ENCODE measurements around the gene SLC38A9. TPM values are rescaled to one million over a fixed set of nuclear protein-coding genes. Genes with fewer than 3 reads are reported as not detected.

Gene SLC38A9
- total RNA-seq, 1 experiment from 2014 or later: 17.9 TPM

DNA sequence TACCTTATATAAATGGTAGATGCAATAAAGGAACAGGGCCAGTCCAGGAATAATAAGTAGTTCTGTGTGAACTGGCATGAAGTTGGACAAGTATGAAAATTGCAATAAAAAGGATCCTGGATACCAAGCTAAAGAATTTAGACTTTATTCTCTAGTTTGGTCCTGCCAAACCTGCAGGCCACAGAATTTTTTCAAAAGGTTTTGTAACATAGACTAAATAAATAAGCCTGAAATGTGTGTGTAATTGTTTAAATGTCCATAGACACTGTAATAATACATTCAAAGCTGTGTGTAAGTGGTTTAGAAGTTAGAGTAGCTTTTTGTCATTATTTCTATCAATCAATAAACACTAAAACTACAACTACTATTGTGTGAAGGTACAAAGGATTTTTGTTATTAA lies 101.6 kb downstream of the SLC38A9 start:
- no peak for DNase-seq (ENCODE audit: low spot score)

- DNase-seq (ENCODE audit: low spot score): no peak
These were observed 102.7 kb downstream of the SLC38A9 start for GRCh38 chr5:55609413-55609812.

DNA sequence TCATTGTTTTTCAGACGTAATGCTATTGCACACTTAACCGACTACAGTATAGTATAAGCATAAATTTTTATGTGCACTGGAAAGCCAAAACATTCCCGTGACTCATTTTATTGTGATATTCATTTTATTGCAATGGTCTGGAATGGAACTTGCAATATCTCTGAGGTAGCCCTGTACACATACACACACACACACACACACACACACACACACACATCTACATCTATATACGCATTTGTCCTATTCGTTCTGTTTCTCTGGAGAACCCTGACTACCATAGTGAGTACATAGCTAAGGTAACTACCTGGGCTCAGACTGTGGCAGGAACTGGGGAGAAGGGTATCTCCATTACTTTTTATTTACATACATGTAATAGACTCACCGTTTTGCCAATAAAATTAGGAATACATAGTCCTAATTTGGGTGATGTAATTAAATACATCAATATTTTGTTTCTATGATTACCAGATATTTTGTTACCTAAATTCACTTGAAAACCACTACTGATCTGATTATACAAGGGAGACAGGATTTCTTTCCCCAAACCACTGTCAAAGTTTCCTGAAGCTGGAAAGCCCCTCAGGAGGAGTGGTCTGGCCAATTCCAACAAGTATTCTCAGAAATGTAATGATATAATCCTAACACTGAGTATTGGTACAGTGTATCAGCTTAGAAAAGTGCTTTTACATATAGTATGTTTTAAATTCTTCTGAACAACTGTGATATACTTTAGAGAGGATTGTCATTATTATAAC lies 103.4 kb downstream of the SLC38A9 start:
- no peak for DNase-seq (ENCODE audit: low spot score)

- DNase-seq (ENCODE audit: low spot score): peak; percentile 58
These were observed 104.8 kb downstream of the SLC38A9 start for GRCh38 chr5:55607309-55607708.

GRCh38 chr5:55604611-55605067 lies 107.5 kb downstream of the SLC38A9 start:
- peak; percentile 63 for DNase-seq (ENCODE audit: low spot score)

DNA sequence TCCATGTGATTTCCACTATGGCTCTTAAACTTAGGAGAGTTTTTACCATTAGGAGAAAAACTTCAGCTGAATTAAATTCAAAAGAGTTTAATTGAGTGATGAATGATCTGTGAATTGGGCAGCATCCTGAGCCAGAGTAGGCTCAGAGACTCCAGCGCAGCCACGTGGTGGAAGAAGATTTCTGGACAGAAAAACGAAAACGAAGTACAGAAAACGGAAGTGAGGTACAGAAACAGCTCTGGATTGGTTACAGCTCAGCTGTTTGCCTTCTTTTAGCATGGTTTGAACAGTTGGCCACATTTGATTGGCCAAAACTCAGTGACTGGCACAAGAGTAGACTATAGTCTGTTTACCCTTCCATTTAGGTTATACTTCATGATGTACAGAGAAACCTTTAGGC lies 108.2 kb downstream of the SLC38A9 start:
- peak; percentile 63 for DNase-seq (ENCODE audit: low spot score)

GRCh38 chr5:55601628-55602027 lies 110.5 kb downstream of the SLC38A9 start:
- DNase-seq (ENCODE audit: low spot score): no peak

DNA sequence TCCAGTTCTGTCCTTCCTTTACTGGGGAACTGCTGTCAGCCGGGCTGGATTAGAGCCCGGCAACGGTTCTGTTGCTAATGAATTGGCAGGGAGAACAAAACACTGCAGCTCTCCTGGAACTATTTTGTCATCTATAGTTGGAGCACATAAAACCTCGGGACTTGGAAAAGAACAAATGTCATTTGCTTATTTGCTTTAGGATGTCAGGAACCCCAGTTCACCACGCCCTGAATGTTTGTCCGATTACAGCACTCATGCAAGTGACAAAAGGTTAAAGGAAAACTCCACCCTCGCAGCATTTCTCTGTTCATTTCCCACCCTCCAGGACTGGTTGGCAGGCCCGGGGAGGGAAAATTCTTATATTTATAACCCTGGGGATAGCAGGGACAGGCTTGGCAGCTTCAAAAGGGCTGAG lies 110.9 kb downstream of the SLC38A9 start:
- DNase-seq (ENCODE audit: low spot score): peak; percentile 96

- DNase-seq (ENCODE audit: low spot score): peak; percentile 53
These were observed 111.5 kb downstream of the SLC38A9 start for GRCh38 chr5:55600497-55601203.

GRCh38 chr5:55600086-55600485 lies 112.0 kb downstream of the SLC38A9 start:
- DNase-seq (ENCODE audit: low spot score): no peak

DNA sequence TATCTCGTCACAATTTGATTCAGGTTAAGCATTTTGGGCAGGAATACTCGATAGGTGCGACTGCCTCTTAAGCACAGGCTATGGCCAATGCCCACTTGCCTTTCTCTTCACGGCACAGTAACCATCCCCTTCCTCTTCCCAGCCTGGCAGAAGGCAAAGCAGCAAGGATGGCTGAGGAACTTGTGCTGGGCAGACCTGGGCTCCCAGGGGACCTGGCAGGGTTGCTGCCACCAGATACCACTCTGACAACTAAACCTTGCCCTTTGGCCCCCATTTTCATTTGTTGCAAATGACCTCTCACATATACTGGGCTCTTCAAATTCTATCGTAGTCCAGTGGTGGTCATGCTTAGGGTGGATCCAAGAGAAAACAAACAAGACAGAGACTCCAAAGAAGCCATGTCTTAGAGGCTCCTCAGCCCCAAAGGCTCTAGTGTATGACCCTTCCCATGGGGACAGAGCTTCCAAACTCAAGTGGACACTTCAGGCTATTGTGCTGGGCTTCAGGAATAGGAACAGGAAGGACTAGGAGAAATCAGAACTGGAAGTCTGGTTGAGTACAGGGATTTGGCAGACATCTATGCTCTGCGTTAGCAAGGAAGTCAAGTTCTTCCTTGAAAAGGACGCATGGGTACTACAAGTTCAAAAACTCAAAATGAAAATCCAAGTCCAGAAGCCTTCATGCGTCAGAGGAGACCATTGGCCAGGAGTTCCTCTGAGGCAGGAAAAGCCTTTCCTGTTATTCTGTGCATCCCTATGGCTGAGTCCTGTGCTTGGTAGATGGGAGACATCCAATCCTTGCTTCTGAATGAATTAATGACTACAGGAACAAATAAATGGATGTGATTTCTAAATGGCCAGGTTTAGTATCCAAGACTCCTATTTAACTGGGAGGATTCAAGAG lies 112.7 kb downstream of the SLC38A9 start:
- DNase-seq (ENCODE audit: low spot score): no peak

- DNase-seq (ENCODE audit: low spot score): peak; percentile 32
These were observed 114.8 kb downstream of the SLC38A9 start for GRCh38 chr5:55597014-55597981.

DNA sequence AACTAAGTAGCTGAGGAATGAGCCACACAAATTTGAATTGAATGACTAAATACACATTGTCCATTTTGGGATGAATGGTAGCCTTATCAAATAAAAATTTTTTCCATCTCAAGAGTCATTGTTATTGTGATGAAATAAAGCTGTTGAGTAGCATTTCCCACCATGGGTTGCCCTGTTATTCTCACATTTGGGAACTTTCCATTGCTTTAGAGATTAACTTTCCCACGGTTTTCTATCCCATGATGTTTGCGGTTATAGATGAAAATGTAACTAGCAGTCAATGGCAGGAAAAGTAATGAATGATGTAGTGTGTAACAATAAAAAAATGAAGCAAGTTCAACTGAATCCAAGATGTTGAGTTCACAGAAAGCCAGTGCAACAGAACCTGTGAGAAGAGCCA lies 117.5 kb downstream of the SLC38A9 start:
- no peak for DNase-seq (ENCODE audit: low spot score)

GRCh38 chr5:55593115-55593472 lies 119.0 kb downstream of the SLC38A9 start:
- DNase-seq (ENCODE audit: low spot score): no peak

- DNase-seq (ENCODE audit: low spot score): no peak
These were observed 119.6 kb downstream of the SLC38A9 start for GRCh38 chr5:55592388-55593114.

DNA sequence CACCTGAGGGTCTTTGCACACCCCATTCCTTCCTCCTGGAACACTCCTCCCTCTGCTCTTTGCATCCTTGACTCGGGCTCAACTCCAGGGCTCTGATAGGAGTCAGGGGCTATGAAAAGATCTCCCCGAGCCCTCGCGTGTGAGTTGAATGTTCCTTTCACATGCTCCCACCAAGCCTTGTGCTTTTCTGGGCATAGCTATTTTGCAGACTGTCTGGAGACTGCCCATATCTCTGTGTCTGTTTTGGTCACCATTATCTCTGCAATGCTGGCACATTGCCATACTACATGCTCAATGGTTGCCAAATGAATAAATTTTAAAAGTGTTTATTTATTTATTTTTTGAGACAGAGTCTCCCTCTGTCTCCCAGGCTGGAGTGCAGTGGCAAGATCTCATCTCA lies 120.4 kb downstream of the SLC38A9 start:
- DNase-seq (ENCODE audit: low spot score): no peak

DNA sequence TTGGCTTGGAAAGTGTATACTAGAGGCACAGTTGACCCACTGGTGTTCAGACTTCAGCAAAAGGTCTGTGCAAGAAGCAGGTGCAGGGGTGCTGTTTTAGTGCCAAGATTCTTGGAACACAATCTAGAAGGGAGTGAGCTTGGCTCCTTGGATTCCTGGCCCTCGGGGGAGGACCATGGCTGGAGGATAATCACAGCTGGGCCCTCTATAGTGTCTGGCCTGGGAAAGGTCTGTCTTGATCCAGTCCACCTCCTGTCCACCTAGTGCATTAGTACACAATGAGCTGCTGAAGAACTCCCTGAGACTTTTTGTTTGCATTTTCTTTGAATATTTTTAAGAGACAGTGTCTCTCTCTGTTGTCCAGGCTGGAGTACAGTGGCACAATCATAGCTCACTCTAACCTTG lies 126.9 kb downstream of the SLC38A9 start:
- no peak for DNase-seq (ENCODE audit: low spot score)

DNA sequence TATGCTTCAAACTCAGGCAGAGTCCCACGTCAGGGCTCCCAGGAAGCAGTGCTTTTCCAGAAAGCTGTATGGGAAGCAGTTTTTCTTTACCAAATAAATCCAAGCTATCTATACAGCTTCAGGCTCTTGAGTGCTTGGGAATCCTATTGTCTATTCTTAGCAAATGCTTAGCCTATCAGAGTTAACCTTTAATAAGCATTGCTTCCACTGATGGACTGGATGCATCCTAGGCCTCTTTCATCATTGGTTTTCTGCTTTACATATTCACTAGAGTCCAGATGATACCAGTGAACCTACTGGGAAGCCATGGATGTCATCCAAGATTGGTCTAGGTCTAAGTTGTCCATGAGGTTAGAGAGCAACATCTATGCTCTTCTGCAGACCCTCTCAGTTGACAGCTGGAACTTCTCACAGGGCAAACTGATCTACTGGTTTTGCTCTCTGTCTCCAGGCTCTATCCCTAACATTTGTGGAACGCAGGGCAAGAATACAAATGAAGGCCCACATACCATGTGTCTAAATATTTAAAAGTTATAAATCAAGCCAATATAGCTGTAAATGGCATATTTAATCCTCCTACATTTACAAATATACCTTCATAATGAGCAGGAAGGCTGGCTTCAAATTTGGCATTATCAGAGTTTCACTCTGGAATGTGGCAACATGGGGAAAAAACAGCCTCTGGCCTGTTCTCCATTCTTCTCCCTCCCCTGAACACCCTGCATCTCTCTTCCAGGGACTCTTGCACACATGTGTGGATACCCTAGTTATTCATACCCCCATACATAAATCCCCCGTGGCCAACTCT lies 127.5 kb downstream of the SLC38A9 start:
- no peak for DNase-seq (ENCODE audit: low spot score)

DNA sequence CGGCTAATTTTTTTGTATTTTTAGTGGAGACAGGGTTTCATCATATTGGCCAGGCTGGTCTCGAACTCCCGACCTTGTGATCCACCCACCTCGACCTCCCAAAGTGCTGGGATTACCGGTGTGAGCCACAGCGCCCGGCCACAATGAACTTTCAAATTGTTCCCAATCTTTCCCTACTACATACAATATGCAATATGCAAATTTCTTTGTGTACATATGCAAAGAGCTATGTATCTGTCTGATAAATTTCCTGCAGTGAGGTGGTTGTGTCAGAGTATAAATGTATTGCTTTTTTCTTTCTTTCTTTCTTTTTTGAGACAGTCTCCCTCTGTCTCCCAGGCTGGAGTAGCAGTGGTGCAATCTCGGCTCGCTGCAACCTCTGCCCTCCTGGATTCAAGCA lies 128.5 kb downstream of the SLC38A9 start:
- no peak for DNase-seq (ENCODE audit: low spot score)

GRCh38 chr5:55582256-55582655 lies 129.9 kb downstream of the SLC38A9 start:
- DNase-seq (ENCODE audit: low spot score): no peak

All from H4 (cell line).